Nephron progenitor cell (in vitro differentiated cells): ENCODE data around the gene MYLK4.

Experiments used
- DNase-seq: peaks from one replicate; pipeline ENCODE4 v3.0.0; 2021
- H3K27ac Mint-ChIP-seq: 2 replicates; pipeline ENCODE4 v1.8.0; 2021; ENCODE audit warnings: mild to moderate bottlenecking, moderate library complexity, mixed read lengths
- H3K27me3 Mint-ChIP-seq: 2 replicates; pipeline ENCODE4 v1.8.0; 2021; ENCODE audit warnings: mild to moderate bottlenecking, low read depth, mixed read lengths; ENCODE audit not compliant: poor library complexity
- H3K36me3 Mint-ChIP-seq: 2 replicates; pipeline ENCODE4 v1.8.0; 2021; ENCODE audit warnings: low read depth, mixed read lengths
- H3K4me1 Mint-ChIP-seq: 2 replicates; pipeline ENCODE4 v1.8.0; 2021; ENCODE audit warnings: mixed read lengths
- H3K4me3 Mint-ChIP-seq: 2 replicates; pipeline ENCODE4 v1.8.0; 2021; ENCODE audit warnings: mild to moderate bottlenecking, moderate library complexity, mixed read lengths
- H3K9me3 Mint-ChIP-seq: 2 replicates; pipeline ENCODE4 v1.8.0; 2021; ENCODE audit warnings: mild to moderate bottlenecking, moderate library complexity, mixed read lengths
- TF ChIP-seq, protein P1 (sequence below): fragments of 200-600 bp; sonication (generic); IDR thresholded peaks from 2 replicates; pipeline ENCODE4 v1.5.0; 2021; ENCODE audit warnings: antibody characterized with exemption

MYLK4 gene

DNA sequence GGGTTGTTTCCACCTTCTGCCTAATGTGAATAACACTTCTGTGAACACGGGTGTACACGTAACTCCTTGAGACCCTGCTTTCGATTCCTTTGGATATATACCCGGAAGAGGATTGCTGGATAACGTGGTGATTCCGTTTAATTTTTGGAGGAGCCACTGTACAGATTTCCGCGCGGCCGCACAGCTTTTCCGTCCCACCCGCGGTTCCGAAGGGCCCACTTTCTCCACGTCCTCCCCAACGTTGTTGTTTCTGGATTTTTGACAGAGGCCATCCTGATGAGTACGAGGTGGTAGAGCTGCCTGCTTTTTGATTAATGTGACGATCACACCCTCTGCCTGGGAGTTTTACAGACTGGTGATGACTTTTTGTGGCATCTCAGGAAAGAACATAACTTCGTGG lies 114.0 kb downstream of the MYLK4 start:
- Mint-ChIP-seq H3K27me3 (peaks cover 32% of the 10 kb centered on the region), H3K9me3 (no peaks in the 10 kb centered on the region), H3K4me3 (no peak overlapping the region), H3K4me1 (peaks cover 27% of the 10 kb centered on the region), H3K36me3 (no peaks in the 10 kb centered on the region), H3K27ac (no peak overlapping the region)
- TF ChIP-seq, protein P1, sequence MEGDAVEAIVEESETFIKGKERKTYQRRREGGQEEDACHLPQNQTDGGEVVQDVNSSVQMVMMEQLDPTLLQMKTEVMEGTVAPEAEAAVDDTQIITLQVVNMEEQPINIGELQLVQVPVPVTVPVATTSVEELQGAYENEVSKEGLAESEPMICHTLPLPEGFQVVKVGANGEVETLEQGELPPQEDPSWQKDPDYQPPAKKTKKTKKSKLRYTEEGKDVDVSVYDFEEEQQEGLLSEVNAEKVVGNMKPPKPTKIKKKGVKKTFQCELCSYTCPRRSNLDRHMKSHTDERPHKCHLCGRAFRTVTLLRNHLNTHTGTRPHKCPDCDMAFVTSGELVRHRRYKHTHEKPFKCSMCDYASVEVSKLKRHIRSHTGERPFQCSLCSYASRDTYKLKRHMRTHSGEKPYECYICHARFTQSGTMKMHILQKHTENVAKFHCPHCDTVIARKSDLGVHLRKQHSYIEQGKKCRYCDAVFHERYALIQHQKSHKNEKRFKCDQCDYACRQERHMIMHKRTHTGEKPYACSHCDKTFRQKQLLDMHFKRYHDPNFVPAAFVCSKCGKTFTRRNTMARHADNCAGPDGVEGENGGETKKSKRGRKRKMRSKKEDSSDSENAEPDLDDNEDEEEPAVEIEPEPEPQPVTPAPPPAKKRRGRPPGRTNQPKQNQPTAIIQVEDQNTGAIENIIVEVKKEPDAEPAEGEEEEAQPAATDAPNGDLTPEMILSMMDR, result no peak
- DNase-seq, result no peak

- Mint-ChIP-seq H3K4me1 (peaks cover 27% of the 10 kb centered on the region), H3K27me3 (peaks cover 30% of the 10 kb centered on the region)
These were observed 114.8 kb downstream of the MYLK4 start for GRCh38 chr6:2635911-2636310.

DNA sequence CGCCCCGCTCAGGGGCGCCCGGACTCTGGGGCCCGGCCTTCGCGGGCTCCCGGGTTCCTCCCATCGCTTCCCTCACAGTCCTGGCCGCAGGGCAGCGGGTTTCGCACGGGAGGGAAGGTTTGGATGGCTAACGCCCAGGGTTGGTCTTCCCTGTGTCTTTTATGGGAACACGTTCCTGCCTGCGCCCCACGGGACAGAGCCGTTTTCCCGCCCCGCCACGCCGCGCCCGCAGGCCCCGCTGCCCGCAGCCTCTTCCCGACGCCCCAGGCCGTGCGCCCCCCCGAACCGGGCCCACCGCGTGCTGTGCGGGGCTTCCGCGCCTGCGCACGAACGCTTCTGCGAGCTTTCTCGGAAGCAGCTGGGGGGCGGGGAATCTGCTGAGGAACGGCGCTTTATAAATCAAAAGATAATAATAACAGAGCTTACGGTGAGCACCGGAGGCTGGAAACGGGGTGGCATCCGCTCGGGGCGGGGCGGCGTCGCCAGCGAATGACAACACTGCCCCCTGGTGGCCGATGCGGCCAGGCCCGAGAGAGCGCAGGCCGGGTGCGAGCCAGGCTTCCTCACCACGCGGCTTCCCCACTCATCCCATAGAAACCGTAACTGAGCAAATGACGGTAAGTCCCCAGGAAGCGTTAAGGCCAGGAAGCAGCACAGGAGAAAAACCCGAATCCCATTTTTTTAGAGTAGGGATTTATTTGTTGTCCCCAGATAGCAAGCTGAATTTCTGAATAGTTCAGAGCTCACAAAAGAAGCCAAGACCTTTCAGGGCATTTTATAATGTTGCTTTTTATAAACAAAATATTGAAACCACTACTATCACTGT lies 116.4 kb downstream of the MYLK4 start:
- TF ChIP-seq, protein P1, result peak; percentile 99
- H3K36me3 Mint-ChIP-seq, result no peaks in the 10 kb centered on the region
- peaks cover 27% of the 10 kb centered on the region for H3K4me1 Mint-ChIP-seq
- no peak overlapping the region for H3K27ac Mint-ChIP-seq
- H3K27me3 Mint-ChIP-seq, result peaks cover 26% of the 10 kb centered on the region
- peak; percentile 94 for DNase-seq
- no peaks in the 10 kb centered on the region for H3K9me3 Mint-ChIP-seq
- H3K4me3 Mint-ChIP-seq, result peak overlapping the region; percentile 73

More at GRCh38 chr6:2635911-2636310, 114.8 kb downstream of the MYLK4 start:
- DNase-seq, result no peak
- H3K9me3 Mint-ChIP-seq, result no peaks in the 10 kb centered on the region
- TF ChIP-seq, protein P1, result no peak
- H3K27ac Mint-ChIP-seq, result no peak overlapping the region
- H3K36me3 Mint-ChIP-seq, result no peaks in the 10 kb centered on the region
- H3K4me3 Mint-ChIP-seq, result no peak overlapping the region

GRCh38 chr6:2633736-2634135 lies 117.0 kb downstream of the MYLK4 start:
- no peaks in the 10 kb centered on the region for H3K9me3 Mint-ChIP-seq

GRCh38 chr6:2632976-2633584 lies 117.6 kb downstream of the MYLK4 start:
- peaks cover 5% of the 10 kb centered on the region for H3K36me3 Mint-ChIP-seq

More at GRCh38 chr6:2633736-2634135, 117.0 kb downstream of the MYLK4 start:
- DNase-seq, result no peak
- Mint-ChIP-seq H3K36me3 (no peaks in the 10 kb centered on the region), H3K4me3 (peak overlapping the region; percentile 73), H3K27ac (no peak overlapping the region), H3K4me1 (peaks cover 27% of the 10 kb centered on the region), H3K27me3 (peaks cover 24% of the 10 kb centered on the region)
- TF ChIP-seq, protein P1, result no peak

More at GRCh38 chr6:2632976-2633584, 117.6 kb downstream of the MYLK4 start:
- H3K9me3 Mint-ChIP-seq, result no peaks in the 10 kb centered on the region
- peaks cover 28% of the 10 kb centered on the region for H3K27me3 Mint-ChIP-seq
- peak overlapping the region; percentile 73 for H3K4me3 Mint-ChIP-seq
- TF ChIP-seq, protein P1, result no peak
- no peak for DNase-seq
- peaks cover 22% of the 10 kb centered on the region for H3K4me1 Mint-ChIP-seq
- H3K27ac Mint-ChIP-seq, result no peak overlapping the region
